Small intestine (tissue), 7 donors: Measurements from ENCODE around the gene SDR9C7. TPM values are rescaled to one million over a fixed set of nuclear protein-coding genes. Genes with fewer than 3 reads are reported as not detected.
A peak's percentile ranks its signal among the peaks of the same experiment; 100 is the strongest.
"Not testable (repeated sequence)": the region's sequence is repeated elsewhere in the genome, so short reads cannot be mapped to it uniquely, and the experiment has no call there.

Experiments used
- DNase-seq, 2 donors: peaks; one replicate each; pipeline versions ENCODE4 v3.0.0 to v3.0.0-alpha.2; 2013
- FAIRE-seq: peaks from 2 replicates; lab custom pipeline; 2012; peaks lifted over from hg19 to GRCh38; lab: Jason Lieb, UNC
- H3K27ac ChIP-seq, 3 donors: one replicate each; pipeline ENCODE4 v1.5.1; 2013; ENCODE audit warnings: low read length in 2 of 3, mild to moderate bottlenecking in 2 of 3, control low read depth in 1 of 3, inconsistent platforms in 1 of 3, low read depth in 1 of 3, moderate library complexity in 1 of 3
- H3K27me3 ChIP-seq, 3 donors: one replicate each; pipeline ENCODE4 v1.6.1; 2013; ENCODE audit warnings: low read length in 3 of 3, inconsistent platforms in 1 of 3; ENCODE audit not compliant: control insufficient read depth in 3 of 3, insufficient read depth in 3 of 3
- H3K36me3 ChIP-seq, 3 donors: one replicate each; pipeline ENCODE4 v1.6.1; 2013; ENCODE audit warnings: low read length in 3 of 3, inconsistent platforms in 1 of 3, low read depth in 1 of 3, mild to moderate bottlenecking in 1 of 3, moderate library complexity in 1 of 3; ENCODE audit not compliant: control insufficient read depth in 3 of 3, insufficient read depth in 2 of 3
- H3K4me1 ChIP-seq, 3 donors: one replicate each; pipeline ENCODE4 v1.6.1; 2013; ENCODE audit warnings: low read length in 2 of 3, inconsistent platforms in 1 of 3, low read depth in 1 of 3, mild to moderate bottlenecking in 1 of 3, moderate library complexity in 1 of 3; ENCODE audit not compliant: control insufficient read depth in 3 of 3, insufficient read depth in 2 of 3
- H3K4me3 ChIP-seq, 3 donors: one replicate each; pipeline ENCODE4 v1.5.1; 2013; ENCODE audit warnings: low read length in 3 of 3, control low read depth in 1 of 3, inconsistent platforms in 1 of 3, low read depth in 1 of 3, mild to moderate bottlenecking in 1 of 3, moderate library complexity in 1 of 3
- H3K9me3 ChIP-seq, 2 donors: one replicate each; pipeline ENCODE4 v1.6.1; 2013; ENCODE audit warnings: low read depth in 1 of 2, low read length in 1 of 2; ENCODE audit not compliant: control insufficient read depth in 2 of 2, insufficient read depth in 1 of 2
- WGBS, 3 donors: extraction: QIAGEN DNeasy Blood & Tissue Kit; methylation state at CpG; one replicate each; pipeline ENCODE4 v1.1.7; 2013; 5-methylcytosine and 5-hydroxymethylcytosine counted together
- polyA plus RNA-seq, 4 donors: library from polyadenylated mRNA; stranded (reverse) in 3 of 4; unstranded in 1 of 4; fragments of 200-250 nt in 3 of 4; fragments of 120-200 nt in 1 of 4; gene quantifications; one replicate each; pipeline versions ENCODE4 v1.2.1 to v1.2.3, GENCODE V29; 2013
- donor health status: healthy with polysubstance abuse.
- donor health status: control.
- donor health status: control.
- donor health status: Bipolar disorder and iron deficiency.
- donor health status: healthy.

SDR9C7 gene
- polyA plus RNA-seq, 4 donors, result not detected

- no peak for FAIRE-seq
- Histone ChIP-seq H3K9me3 (no peaks in the 10 kb centered on the region), H3K27ac (no peak overlapping the region), H3K27me3 (no peaks in the 10 kb centered on the region), H3K36me3 (no peaks in the 10 kb centered on the region), H3K4me3 (no peak overlapping the region), H3K4me1 (peaks cover 0 to 8% (median 0%) of the 10 kb centered on the region in 3 donors)
- DNase-seq, result no peak
- whole genome bisulfite sequencing, 3 donors, result 91 to 96% (median 94%) methylated on average over 4 of the region's 4 CpGs
Observed at GRCh38 chr12:56943878-56944277, 9.7 kb upstream of the SDR9C7 start.

GRCh38 chr12:56943374-56943773 is 9.2 kb upstream of the SDR9C7 start:
- not testable (repeated sequence) for H3K36me3 ChIP-seq, H3K4me1 ChIP-seq, DNase-seq, FAIRE-seq, H3K9me3 ChIP-seq, H3K27ac ChIP-seq, H3K4me3 ChIP-seq, H3K27me3 ChIP-seq
- WGBS, 3 donors, result 66 to 92% (median 89%) methylated on average over 1 of the region's 1 CpG

- DNase-seq (peak; percentile 4 to 52), FAIRE-seq (no peak)
- no peak overlapping the region for H3K4me3 ChIP-seq
- no peak overlapping the region for H3K27ac ChIP-seq
- H3K36me3 ChIP-seq, result no peaks in the 10 kb centered on the region
- WGBS, 3 donors, result 21 to 54% (median 39%) methylated on average over 2 to 3 of the region's 3 CpGs
- H3K27me3 ChIP-seq, result no peaks in the 10 kb centered on the region
- H3K9me3 ChIP-seq, result no peaks in the 10 kb centered on the region
- H3K4me1 ChIP-seq, result peaks cover 0 to 8% (median 0%) of the 10 kb centered on the region in 3 donors
Observed at GRCh38 chr12:56941299-56942017, 7.2 kb upstream of the SDR9C7 start.

GRCh38 chr12:56940942-56941298 is 6.7 kb upstream of the SDR9C7 start:
- FAIRE-seq, H3K27ac ChIP-seq: not testable (repeated sequence)
- WGBS, 3 donors, result 31% methylated on average over 1 of the region's 4 CpGs; no CpG with 5 or more reads in 2 of the 3 donors

GRCh38 chr12:56935752-56936151 is 1.5 kb upstream of the SDR9C7 start:
- Histone ChIP-seq H3K27ac (no peak overlapping the region), H3K9me3 (no peaks in the 10 kb centered on the region), H3K4me3 (no peak overlapping the region), H3K4me1 (peaks cover 0 to 7% (median 0%) of the 10 kb centered on the region in 3 donors), H3K36me3 (no peaks in the 10 kb centered on the region), H3K27me3 (no peaks in the 10 kb centered on the region)
- FAIRE-seq (no peak), DNase-seq (no peak)
- WGBS, 3 donors, result 82 to 86% (median 83%) methylated on average over 2 of the region's 2 CpGs

More at GRCh38 chr12:56940942-56941298, 6.7 kb upstream of the SDR9C7 start:
- H3K27me3 ChIP-seq, H3K4me1 ChIP-seq, H3K4me3 ChIP-seq, H3K36me3 ChIP-seq, H3K9me3 ChIP-seq, DNase-seq: not testable (repeated sequence)

GRCh38 chr12:56935157-56935556 is 949 bp upstream of the SDR9C7 start:
- no peak overlapping the region for H3K27ac ChIP-seq
- H3K4me1 ChIP-seq, result peaks cover 0 to 7% (median 0%) of the 10 kb centered on the region in 3 donors
- peak in 1 of 2 donors; percentile 58 for DNase-seq
- no peak overlapping the region for H3K4me3 ChIP-seq
- FAIRE-seq, result no peak
- H3K27me3 ChIP-seq, result no peaks in the 10 kb centered on the region
- WGBS, 3 donors, result 32 to 67% (median 35%) methylated on average over 2 of the region's 2 CpGs
- no peaks in the 10 kb centered on the region for H3K36me3 ChIP-seq
- H3K9me3 ChIP-seq, result no peaks in the 10 kb centered on the region

GRCh38 chr12:56932867-56933266 is 1.3 kb downstream of the SDR9C7 start:
- no peak overlapping the region for H3K4me3 ChIP-seq
- peaks cover 0 to 7% (median 0%) of the 10 kb centered on the region in 3 donors for H3K4me1 ChIP-seq
- no peaks in the 10 kb centered on the region for H3K27me3 ChIP-seq
- WGBS, 3 donors, result 76 to 93% (median 88%) methylated on average over 1 of the region's 1 CpG
- no peak for FAIRE-seq
- H3K9me3 ChIP-seq, result no peaks in the 10 kb centered on the region
- no peak overlapping the region for H3K27ac ChIP-seq
- no peak for DNase-seq
- H3K36me3 ChIP-seq, result no peaks in the 10 kb centered on the region

GRCh38 chr12:56932146-56932545 is 2.1 kb downstream of the SDR9C7 start:
- Histone ChIP-seq H3K4me1 (peaks cover 0 to 7% (median 0%) of the 10 kb centered on the region in 3 donors), H3K36me3 (no peaks in the 10 kb centered on the region), H3K27me3 (no peaks in the 10 kb centered on the region), H3K9me3 (no peaks in the 10 kb centered on the region), H3K4me3 (no peak overlapping the region), H3K27ac (no peak overlapping the region)
- FAIRE-seq (no peak), DNase-seq (no peak)
- WGBS, 3 donors, result 73 to 88% (median 84%) methylated on average over 5 of the region's 5 CpGs
